ENCODE measurements around the gene ZNF324. TPM values are rescaled to one million over a fixed set of nuclear protein-coding genes. Genes with fewer than 3 reads are reported as not detected.

ZNF324 gene
- total and polyA plus RNA-seq, 9 of the 15 experiments (the other 6 are each of a cell fraction or from before 2014, with no cell fraction given) = 0.92 to 16.4 (median 5.3) TPM

- no peak for TF ChIP-seq HDAC8 (tag; IDR thresholded peaks at IDR 0.05)
- TF ChIP-seq TOE1 (IDR thresholded peaks at IDR 0.05; ENCODE audit: borderline replicate concordance) = no peak
- no peak for TF ChIP-seq TOE1 (CRISPR knock-in tag; IDR thresholded peaks at IDR 0.05; ENCODE audit: borderline replicate concordance, low read depth)
- TF ChIP-seq NCOR1 (IDR thresholded peaks at IDR 0.05) = no peak
- TF ChIP-seq, protein P1, sequence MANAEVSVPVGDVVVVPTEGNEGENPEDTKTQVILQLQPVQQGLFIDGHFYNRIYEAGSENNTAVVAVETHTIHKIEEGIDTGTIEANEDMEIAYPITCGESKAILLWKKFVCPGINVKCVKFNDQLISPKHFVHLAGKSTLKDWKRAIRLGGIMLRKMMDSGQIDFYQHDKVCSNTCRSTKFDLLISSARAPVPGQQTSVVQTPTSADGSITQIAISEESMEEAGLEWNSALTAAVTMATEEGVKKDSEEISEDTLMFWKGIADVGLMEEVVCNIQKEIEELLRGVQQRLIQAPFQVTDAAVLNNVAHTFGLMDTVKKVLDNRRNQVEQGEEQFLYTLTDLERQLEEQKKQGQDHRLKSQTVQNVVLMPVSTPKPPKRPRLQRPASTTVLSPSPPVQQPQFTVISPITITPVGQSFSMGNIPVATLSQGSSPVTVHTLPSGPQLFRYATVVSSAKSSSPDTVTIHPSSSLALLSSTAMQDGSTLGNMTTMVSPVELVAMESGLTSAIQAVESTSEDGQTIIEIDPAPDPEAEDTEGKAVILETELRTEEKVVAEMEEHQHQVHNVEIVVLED (CRISPR knock-in tag; IDR thresholded peaks at IDR 0.05) = no peak
Observed at GRCh38 chr19:58453743-58454142, 13.1 kb upstream of the ZNF324 start (continued).

DNA sequence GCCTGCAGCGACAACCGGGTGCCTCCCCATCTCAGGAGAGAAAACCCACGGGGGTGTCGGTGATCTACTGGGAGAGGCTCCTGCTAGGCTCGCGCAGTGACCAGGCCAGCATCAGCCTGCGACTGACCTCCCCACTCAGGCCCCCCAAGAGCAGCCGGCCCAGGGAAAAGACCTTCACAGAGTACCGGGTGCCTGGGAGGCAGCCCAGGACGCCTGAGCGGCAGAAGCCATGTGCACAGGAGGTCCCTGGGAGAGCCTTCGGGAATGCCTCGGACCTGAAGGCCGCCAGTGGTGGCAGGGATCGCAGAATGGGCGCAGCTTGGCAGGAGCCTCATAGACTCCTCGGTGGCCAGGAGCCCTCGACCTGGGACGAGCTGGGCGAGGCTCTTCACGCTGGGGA lies 11.6 kb upstream of the ZNF324 start:
- FAIRE-seq (no peak), ATAC-seq (no peak), DNase-seq (ENCODE audit: extremely low read depth in 1 of 4, low spot score in 3 of 4) (no peak)
- in situ Hi-C loops (cut with MboI) (no loop called here), intact Hi-C loops (cut with micrococcal nuclease) (no loop called here)
- Histone ChIP-seq H2AFZ (ENCODE audit: low read depth, low read length) (no peak overlapping the region), H3K27ac (ENCODE audit: extremely low read depth, low read depth, low read length) (no peak overlapping the region), H3K4me2 (ENCODE audit: insufficient read depth, low read length) (no peak overlapping the region), H3K4me3 (no peak overlapping the region), H3K9me1 (ENCODE audit: control insufficient read depth, insufficient read depth, low read length) (no peaks in the 10 kb centered on the region), H3K79me2 (ENCODE audit: control insufficient read depth, insufficient read depth, low read length) (peaks cover 8% of the 10 kb centered on the region; the same call in 2 of the 3 replicates), H3K4me1 (replicated peaks in 1 of 2; ENCODE audit: control insufficient read depth in 2 of 2, insufficient read depth in 2 of 2, low read length in 2 of 2) (peaks cover 4 to 15% of the 10 kb centered on the region in 2 experiments; a peak in 4 of 5 replicates), H3K9ac (ENCODE audit: insufficient read depth in 1 of 2, low read depth in 2 of 2, low read length in 2 of 2) (no peak overlapping the region), H3K27me3 (ENCODE audit: control insufficient read depth in 2 of 2, insufficient read depth in 2 of 2, low read length in 2 of 2) (no peaks in the 10 kb centered on the region), H3K9me3 (replicated peaks; ENCODE audit: control insufficient read depth, insufficient read depth, low read depth, low read length) (peaks cover 4% of the 10 kb centered on the region; the same call in 1 of the 2 replicates), H4K20me1 (replicated peaks; ENCODE audit: control insufficient read depth, insufficient read depth, low read length) (no peaks in the 10 kb centered on the region), H3K36me3 (ENCODE audit: control insufficient read depth, insufficient read depth, low read length) (peaks cover 32% of the 10 kb centered on the region; the same call in 1 of the 3 replicates)
- POLR2A ChIA-PET = no interaction called here
- CTCF ChIA-PET (ENCODE audit: low intra/inter-chr PET ratio) = no interaction called here
- WGBS (ENCODE audit: insufficient coverage, low coverage, missing lambda C conversion rate) = 94% methylated on average over 15 of the region's 21 CpGs
- BruUV-seq (replicated peaks) = no TSS peak
- TF ChIP-seq ZBTB8A (IDR thresholded peaks at IDR 0.05; ENCODE audit: partially characterized antibody) (no peak), TSHZ1 (CRISPR knock-in tag; IDR thresholded peaks at IDR 0.05) (no peak), CLOCK (CRISPR knock-in tag; IDR thresholded peaks at IDR 0.05; ENCODE audit: borderline replicate concordance) (no peak), ILF3 (IDR thresholded peaks at IDR 0.05; ENCODE audit: borderline replicate concordance) (no peak)

All from K562 (cell line).